ENCODE data around the gene HNRNPUL1. TPM values are rescaled to one million over a fixed set of nuclear protein-coding genes. Genes with fewer than 3 reads are reported as not detected.

The HNRNPUL1 gene
- total and polyA plus RNA-seq, 2 donors (not counting 1 experiment from before 2014, with no cell fraction given) = 60.7 to 273 TPM

DNA sequence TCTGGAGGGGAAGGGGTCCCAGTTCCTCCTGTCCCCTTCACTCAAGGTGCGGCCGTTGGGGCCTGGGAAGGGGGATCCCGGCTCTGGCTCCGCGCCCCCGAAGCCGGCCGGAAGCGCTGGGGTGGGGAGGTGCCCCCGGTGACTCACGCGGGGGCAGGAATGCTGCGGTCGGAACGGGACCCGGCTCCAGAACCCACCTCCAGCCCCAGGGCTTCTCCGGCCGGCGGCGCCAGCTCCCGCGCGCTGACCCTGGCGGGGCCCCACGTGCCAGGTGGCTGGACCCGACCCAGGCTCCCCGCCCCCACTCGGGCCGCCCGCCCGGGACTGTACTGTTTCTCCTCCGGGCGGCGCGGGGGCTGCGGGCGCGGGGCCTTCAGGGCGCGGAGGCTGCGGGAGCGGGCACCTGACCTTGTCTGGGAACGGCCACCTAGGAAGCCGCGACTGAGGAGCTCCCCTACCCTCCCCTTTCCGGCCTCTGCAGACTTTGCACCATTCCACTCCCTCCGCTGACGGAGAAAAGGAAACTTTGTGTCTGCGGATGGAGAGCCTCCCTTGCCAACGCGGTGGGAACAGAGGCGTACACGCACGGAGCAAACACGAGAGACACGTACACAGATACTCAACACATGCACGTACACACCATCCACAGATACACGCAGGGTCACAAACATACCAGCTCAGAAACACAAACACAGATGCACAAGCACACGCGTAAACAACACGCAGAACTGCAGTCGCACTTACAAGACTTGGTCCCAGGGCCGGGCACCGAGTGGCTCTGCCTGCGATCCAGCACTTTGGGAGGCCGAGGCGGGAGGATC, 37.9 kb upstream of the HNRNPUL1 start:
- Mint-ChIP-seq H3K4me1 (peaks cover 10% of the 10 kb centered on the region), H3K9me3 (ENCODE audit: insufficient read depth) (no peaks in the 10 kb centered on the region), H3K27me3 (peaks cover 58% of the 10 kb centered on the region), H3K27ac (peak overlapping the region; percentile 38), H3K4me3 (peak overlapping the region; percentile 78)
- peaks cover 0 to 46% (median 22%) of the 10 kb centered on the region in 4 experiments for H3K27me3 ChIP-seq (replicated peaks in 1 of 4; ENCODE audit: control extremely low read depth in 1 of 4, control insufficient read depth in 3 of 4, insufficient read depth in 4 of 4, low read length in 3 of 4)
- H3K9ac ChIP-seq (ENCODE audit: low read length) = peak overlapping the region; percentile 32
- POLR2A ChIA-PET = interaction anchor here (0.5 to 0.6 kb wide), 2 partner anchors 25 to 872 kb away, joined by 3 to 6 read pairs; no protein-coding TSS in a partner anchor
- H3K27ac ChIP-seq (ENCODE audit: low read length in 2 of 2) = no peak overlapping the region
- H3K4me3 ChIP-seq (ENCODE audit: control extremely low read depth in 1 of 5, extremely low read depth in 1 of 5, insufficient read depth in 1 of 5, low read depth in 2 of 5, low read length in 4 of 5) = peak overlapping the region in 2 of 5 experiments; percentile 39 to 54
- CTCF ChIA-PET = no interaction called here
- H3K4me2 ChIP-seq (replicated peaks; ENCODE audit: low read depth, low read length, poor library complexity, severe bottlenecking) = peak overlapping the region; percentile 73
- no peaks in the 10 kb centered on the region for H4K20me1 ChIP-seq (ENCODE audit: control insufficient read depth, insufficient read depth, low read length, poor library complexity, severe bottlenecking)
- no peak for TF ChIP-seq CTCF (IDR thresholded peaks at IDR 0.05)
- peak; percentile 28 for TF ChIP-seq EZH2 (IDR thresholded peaks at IDR 0.05; ENCODE audit: borderline replicate concordance, insufficient read depth, low read depth, low read length, poor library complexity, severe bottlenecking)
- peaks cover 0 to 4% (median 0%) of the 10 kb centered on the region in 3 donors for H3K9me3 ChIP-seq (ENCODE audit: control extremely low read depth in 1 of 3, control insufficient read depth in 2 of 3, insufficient read depth in 1 of 3, low read length in 2 of 3)
- H2AFZ ChIP-seq (ENCODE audit: insufficient read depth, low read depth, low read length, poor library complexity, severe bottlenecking) = peak overlapping the region; percentile 50
- 11% methylated on average over 66 of the region's 67 CpGs for WGBS (ENCODE audit: insufficient coverage)
- no peaks in the 10 kb centered on the region for H3K36me3 ChIP-seq (replicated peaks in 1 of 2; ENCODE audit: control extremely low read depth in 1 of 2, control insufficient read depth in 1 of 2, extremely low read depth in 1 of 2, insufficient read depth in 2 of 2, low read length in 1 of 2)
- DNase-seq (no peak), ATAC-seq (ENCODE audit: low read depth) (peak; percentile 28)
- H3K79me2 ChIP-seq (ENCODE audit: control insufficient read depth, insufficient read depth, low read length) = no peaks in the 10 kb centered on the region
- H3K4me1 ChIP-seq (ENCODE audit: control insufficient read depth in 2 of 2, insufficient read depth in 2 of 2, low read length in 2 of 2) = peaks cover 8 to 15% of the 10 kb centered on the region in 2 donors
- intact Hi-C loops (cut with micrococcal nuclease) = no loop called here

- no peak overlapping the region for H3K27ac Mint-ChIP-seq
- Histone ChIP-seq H3K9me3 (ENCODE audit: control extremely low read depth in 1 of 3, control insufficient read depth in 2 of 3, insufficient read depth in 1 of 3, low read length in 2 of 3) (peaks cover 0 to 4% (median 0%) of the 10 kb centered on the region in 3 donors), H3K27ac (ENCODE audit: low read length in 2 of 2) (no peak overlapping the region), H3K36me3 (replicated peaks in 1 of 2; ENCODE audit: control extremely low read depth in 1 of 2, control insufficient read depth in 1 of 2, extremely low read depth in 1 of 2, insufficient read depth in 2 of 2, low read length in 1 of 2) (no peaks in the 10 kb centered on the region), H4K20me1 (ENCODE audit: control insufficient read depth, insufficient read depth, low read length, poor library complexity, severe bottlenecking) (no peaks in the 10 kb centered on the region), H3K4me3 (ENCODE audit: control extremely low read depth in 1 of 5, extremely low read depth in 1 of 5, insufficient read depth in 1 of 5, low read depth in 2 of 5, low read length in 4 of 5) (no peak overlapping the region), H3K4me2 (replicated peaks; ENCODE audit: low read depth, low read length, poor library complexity, severe bottlenecking) (peak overlapping the region; percentile 73), H3K9ac (ENCODE audit: low read length) (no peak overlapping the region), H3K79me2 (ENCODE audit: control insufficient read depth, insufficient read depth, low read length) (no peaks in the 10 kb centered on the region), H3K4me1 (ENCODE audit: control insufficient read depth in 2 of 2, insufficient read depth in 2 of 2, low read length in 2 of 2) (peaks cover 8 to 15% of the 10 kb centered on the region in 2 donors), H2AFZ (ENCODE audit: insufficient read depth, low read depth, low read length, poor library complexity, severe bottlenecking) (peak overlapping the region; percentile 50), H3K27me3 (replicated peaks in 1 of 4; ENCODE audit: control extremely low read depth in 1 of 4, control insufficient read depth in 3 of 4, insufficient read depth in 4 of 4, low read length in 3 of 4) (peaks cover 0 to 46% (median 22%) of the 10 kb centered on the region in 4 experiments)
- intact Hi-C loops (cut with micrococcal nuclease) = no loop called here
- H3K27me3 Mint-ChIP-seq = peaks cover 56% of the 10 kb centered on the region
- CTCF ChIA-PET = no interaction called here
- no peak for ATAC-seq (ENCODE audit: low read depth)
- no peak for DNase-seq
- peak overlapping the region; percentile 78 for H3K4me3 Mint-ChIP-seq
- peaks cover 10% of the 10 kb centered on the region for H3K4me1 Mint-ChIP-seq
- WGBS (ENCODE audit: insufficient coverage) = 78% methylated on average over 2 of the region's 9 CpGs
- POLR2A ChIA-PET = interaction anchor here (0.5 kb wide), 1 partner anchor 24 kb away, joined by 3 read pairs; no protein-coding TSS in a partner anchor
- no peaks in the 10 kb centered on the region for H3K9me3 Mint-ChIP-seq (ENCODE audit: insufficient read depth)
- TF ChIP-seq CTCF (IDR thresholded peaks at IDR 0.05) = no peak
- TF ChIP-seq EZH2 (IDR thresholded peaks at IDR 0.05; ENCODE audit: borderline replicate concordance, insufficient read depth, low read depth, low read length, poor library complexity, severe bottlenecking) = no peak
Measured at GRCh38 chr19:41226874-41227390, 37.2 kb upstream of the HNRNPUL1 start.

Measured in B cell (primary cell).